Muscle of arm (tissue), 14 donors: ENCODE measurements around the gene ATMIN. TPM values are rescaled to one million over a fixed set of nuclear protein-coding genes. Genes with fewer than 3 reads are reported as not detected.

Experiments
- DNase-seq: peaks from one replicate; pipeline ENCODE4 v3.0.0-alpha.2; 2013
- long read RNA-seq, 11 donors: transcript quantifications; one replicate each; lab custom pipeline, GENCODE V29; 2026
- polyA plus RNA-seq, 12 donors: library from polyadenylated mRNA; unstranded; fragments of 120-200 nt; gene quantifications; one replicate each; pipeline ENCODE4 v1.2.1, GENCODE V29; 2013; ENCODE audit not compliant: insufficient read length in 12 of 12

The ATMIN gene, protein sequence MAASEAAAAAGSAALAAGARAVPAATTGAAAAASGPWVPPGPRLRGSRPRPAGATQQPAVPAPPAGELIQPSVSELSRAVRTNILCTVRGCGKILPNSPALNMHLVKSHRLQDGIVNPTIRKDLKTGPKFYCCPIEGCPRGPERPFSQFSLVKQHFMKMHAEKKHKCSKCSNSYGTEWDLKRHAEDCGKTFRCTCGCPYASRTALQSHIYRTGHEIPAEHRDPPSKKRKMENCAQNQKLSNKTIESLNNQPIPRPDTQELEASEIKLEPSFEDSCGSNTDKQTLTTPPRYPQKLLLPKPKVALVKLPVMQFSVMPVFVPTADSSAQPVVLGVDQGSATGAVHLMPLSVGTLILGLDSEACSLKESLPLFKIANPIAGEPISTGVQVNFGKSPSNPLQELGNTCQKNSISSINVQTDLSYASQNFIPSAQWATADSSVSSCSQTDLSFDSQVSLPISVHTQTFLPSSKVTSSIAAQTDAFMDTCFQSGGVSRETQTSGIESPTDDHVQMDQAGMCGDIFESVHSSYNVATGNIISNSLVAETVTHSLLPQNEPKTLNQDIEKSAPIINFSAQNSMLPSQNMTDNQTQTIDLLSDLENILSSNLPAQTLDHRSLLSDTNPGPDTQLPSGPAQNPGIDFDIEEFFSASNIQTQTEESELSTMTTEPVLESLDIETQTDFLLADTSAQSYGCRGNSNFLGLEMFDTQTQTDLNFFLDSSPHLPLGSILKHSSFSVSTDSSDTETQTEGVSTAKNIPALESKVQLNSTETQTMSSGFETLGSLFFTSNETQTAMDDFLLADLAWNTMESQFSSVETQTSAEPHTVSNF
- 10 to 100 TPM in 11 of 12 donors, not detected in 1; 30.0 to 42.1 (median 36.2) TPM for polyA plus RNA-seq
- long read RNA-seq, donor 1, full-length matches to known transcripts, result 18 of 75 reads
- long read RNA-seq, donor 1, partial matches to known transcripts, result 6 of 75 reads
- long read RNA-seq, donor 1, other reads (novel, unspliced or antisense), result 51 of 75 reads
- long read RNA-seq, donor 2, full-length matches to known transcripts, result 21 of 21 reads
- long read RNA-seq, donor 2, partial matches to known transcripts, result 0 of 21 reads
- long read RNA-seq, donor 2, other reads (novel, unspliced or antisense), result 0 of 21 reads
- long read RNA-seq, donor 3, full-length matches to known transcripts, result 7 of 7 reads
- long read RNA-seq, donor 3, partial matches to known transcripts, result 0 of 7 reads
- long read RNA-seq, donor 3, other reads (novel, unspliced or antisense), result 0 of 7 reads
- long read RNA-seq, donor 4, full-length matches to known transcripts, result 2 of 2 reads
- long read RNA-seq, donor 4, partial matches to known transcripts, result 0 of 2 reads
- long read RNA-seq, donor 4, other reads (novel, unspliced or antisense), result 0 of 2 reads
- long read RNA-seq, donor 5, full-length matches to known transcripts, result 23 of 23 reads
- long read RNA-seq, donor 5, partial matches to known transcripts, result 0 of 23 reads
- long read RNA-seq, donor 5, other reads (novel, unspliced or antisense), result 0 of 23 reads
- long read RNA-seq, donor 6, full-length matches to known transcripts, result 7 of 13 reads
- long read RNA-seq, donor 6, partial matches to known transcripts, result 6 of 13 reads
- long read RNA-seq, donor 6, other reads (novel, unspliced or antisense), result 0 of 13 reads
- long read RNA-seq, donor 7, full-length matches to known transcripts, result 5 of 5 reads
- long read RNA-seq, donor 7, partial matches to known transcripts, result 0 of 5 reads
- long read RNA-seq, donor 7, other reads (novel, unspliced or antisense), result 0 of 5 reads
- long read RNA-seq, donor 8, full-length matches to known transcripts, result 21 of 21 reads
- long read RNA-seq, donor 8, partial matches to known transcripts, result 0 of 21 reads
- long read RNA-seq, donor 8, other reads (novel, unspliced or antisense), result 0 of 21 reads
- long read RNA-seq, donor 9, full-length matches to known transcripts, result 9 of 9 reads
- long read RNA-seq, donor 9, partial matches to known transcripts, result 0 of 9 reads
- long read RNA-seq, donor 9, other reads (novel, unspliced or antisense), result 0 of 9 reads
- long read RNA-seq, donor 10, full-length matches to known transcripts, result 12 of 17 reads
- long read RNA-seq, donor 10, partial matches to known transcripts, result 5 of 17 reads
- long read RNA-seq, donor 10, other reads (novel, unspliced or antisense), result 0 of 17 reads
- long read RNA-seq, donor 11, full-length matches to known transcripts, result 13 of 13 reads
- long read RNA-seq, donor 11, partial matches to known transcripts, result 0 of 13 reads
- long read RNA-seq, donor 11, other reads (novel, unspliced or antisense), result 0 of 13 reads

DNA sequence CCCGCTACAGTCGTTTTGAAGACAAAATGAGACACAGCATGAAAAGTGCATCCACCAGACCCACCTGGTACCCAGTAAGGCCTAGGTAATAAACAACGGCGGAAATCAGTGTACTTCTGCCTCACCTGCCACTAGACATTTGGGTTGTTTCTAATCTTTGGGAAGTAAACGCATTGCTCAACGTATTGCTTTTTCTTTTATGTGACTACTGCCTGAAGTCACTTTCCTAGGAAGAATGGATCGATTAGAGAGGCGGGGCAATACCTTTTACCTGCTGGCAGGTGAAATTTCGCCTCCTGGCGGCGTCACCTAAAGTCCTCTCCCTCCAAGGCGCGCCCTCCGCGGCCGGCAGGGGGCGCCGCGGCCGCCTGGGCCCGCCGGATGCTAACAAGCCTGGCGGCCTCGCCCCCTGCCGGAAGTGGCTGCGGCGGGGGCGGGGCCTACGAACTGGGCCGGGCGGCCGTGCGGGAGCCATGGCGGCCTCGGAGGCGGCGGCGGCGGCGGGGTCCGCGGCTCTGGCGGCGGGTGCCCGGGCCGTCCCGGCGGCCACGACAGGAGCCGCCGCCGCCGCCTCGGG lies at the start of gene ATMIN:
Gene ATMIN (plus strand): TSS at position 445 of the 577 bp plus-strand sequence. CDS start 29 bp downstream, at position 474.
- DNase-seq, result peak; percentile 80

DNA sequence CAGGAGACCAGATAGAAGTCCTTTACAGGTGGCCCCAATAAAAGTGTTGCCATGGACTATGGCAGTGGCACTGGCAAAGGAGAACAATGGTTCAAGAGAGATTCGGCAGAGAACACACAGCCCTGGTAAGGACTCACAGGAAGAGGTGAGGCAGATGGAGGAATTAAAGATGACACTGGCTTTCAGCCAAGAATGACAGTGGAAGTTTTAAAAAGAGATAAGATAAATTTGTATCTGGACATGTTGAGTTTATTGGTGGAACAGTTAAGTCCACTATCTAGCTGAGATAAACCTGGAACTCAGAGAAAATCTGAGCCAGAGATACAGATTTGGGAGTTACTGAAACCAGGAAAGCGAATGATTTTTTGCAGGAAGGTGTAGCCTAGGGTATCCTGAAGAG lies 49.1 kb upstream of the ATMIN start:
- no peak for DNase-seq

DNA sequence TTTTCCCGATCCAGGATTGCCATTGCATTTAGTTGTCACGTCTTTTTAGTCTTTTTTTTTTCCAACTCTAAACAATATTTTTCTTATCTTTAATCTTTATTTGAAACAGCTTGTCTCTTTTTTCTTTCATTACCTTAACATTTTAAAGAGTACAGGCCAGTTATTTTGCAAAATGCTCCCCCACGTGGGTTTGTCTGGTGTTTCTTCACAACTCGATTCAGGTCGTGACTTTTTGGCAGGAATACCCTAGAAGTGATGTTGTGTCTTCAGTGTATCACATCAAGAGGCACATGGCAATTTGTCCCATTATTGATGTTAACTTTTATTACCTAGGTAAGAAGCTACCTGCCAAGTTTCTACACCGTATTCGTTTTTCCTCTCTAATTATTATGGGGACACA lies 46.9 kb upstream of the ATMIN start:
- DNase-seq, result no peak

DNA sequence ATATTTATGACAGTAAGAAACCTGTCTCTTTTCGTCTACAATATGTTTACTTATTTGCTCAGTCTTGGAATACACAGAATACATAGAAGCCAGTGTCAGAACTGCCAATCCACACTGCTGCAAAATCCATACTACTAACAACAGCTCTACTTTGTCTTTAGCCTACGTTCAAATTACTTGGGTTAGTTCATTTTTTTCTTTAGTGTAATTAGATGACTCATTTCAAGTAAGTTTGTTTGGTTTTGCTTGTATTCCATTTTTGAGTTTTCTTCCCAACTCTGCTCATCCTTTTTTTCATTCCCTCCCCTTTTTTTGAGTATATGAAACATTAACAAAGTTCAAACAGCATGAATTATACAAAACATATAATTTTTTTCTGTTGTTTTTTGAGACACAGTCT lies 45.8 kb upstream of the ATMIN start:
- DNase-seq, result no peak

DNA sequence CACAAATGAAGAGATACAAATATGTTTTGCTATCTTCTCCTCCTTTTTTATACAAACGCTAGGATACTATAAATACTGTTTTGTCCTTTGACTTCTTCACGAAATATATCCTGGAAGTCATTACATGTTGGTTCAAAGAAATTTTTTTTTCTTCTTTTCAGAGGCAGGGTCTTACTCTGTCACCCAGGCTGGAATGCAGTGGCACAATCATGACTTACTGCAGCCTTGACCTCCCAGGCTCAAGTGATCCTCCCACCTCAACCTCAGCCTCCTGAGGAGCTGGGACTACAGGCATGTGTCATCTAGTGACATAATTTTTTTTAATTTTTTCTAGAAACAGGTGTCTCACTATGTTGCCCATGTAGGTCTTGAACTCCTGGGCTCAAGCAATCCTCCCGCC lies 45.1 kb upstream of the ATMIN start:
- DNase-seq, result no peak

DNA sequence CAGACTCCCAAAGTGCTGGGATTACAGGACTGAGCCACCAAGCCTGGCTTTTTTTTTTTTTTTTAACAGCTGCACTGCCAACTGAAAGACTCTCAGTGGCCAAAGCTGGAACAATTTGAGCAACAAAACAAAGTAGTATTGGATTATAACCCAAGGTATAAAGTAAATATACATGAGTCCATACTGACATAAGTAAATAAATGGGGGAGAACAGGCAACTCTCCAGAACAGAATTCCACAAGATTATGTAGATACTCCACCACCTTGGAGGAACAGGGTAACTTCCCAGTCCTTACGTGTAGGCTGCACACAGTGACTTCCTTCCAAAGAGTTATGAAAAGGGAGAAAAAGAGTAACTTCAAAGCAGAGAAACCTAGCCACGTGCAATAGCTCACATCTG lies 44.7 kb upstream of the ATMIN start:
- DNase-seq, result no peak

DNA sequence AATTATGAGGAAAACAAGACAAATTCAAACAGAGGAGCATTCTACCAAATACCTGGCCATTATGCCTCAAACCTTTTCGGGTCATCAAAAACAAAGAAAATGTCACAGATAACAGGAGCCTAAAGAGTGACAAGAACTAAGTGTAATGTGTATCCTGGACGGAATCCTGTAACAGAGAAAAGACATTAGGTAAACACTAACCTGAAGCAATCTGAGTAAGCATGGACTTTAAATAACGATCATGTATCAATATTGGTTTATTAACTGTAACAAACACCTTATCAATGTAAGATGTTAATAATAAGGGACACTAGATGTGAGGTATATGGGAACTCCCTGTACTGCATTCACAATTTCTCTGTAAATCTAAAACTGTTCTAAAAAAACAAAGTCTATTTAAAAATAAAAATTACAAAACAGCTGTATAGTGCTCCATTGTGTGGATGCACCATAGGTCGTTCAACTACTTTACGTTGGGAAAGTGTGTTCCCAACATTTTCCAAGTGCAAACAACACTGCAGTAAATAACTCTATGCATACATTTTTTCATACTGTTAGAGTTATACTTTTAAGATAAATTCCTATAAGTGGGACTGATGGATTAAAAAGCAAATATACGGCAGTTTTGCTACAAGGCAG lies 43.7 kb upstream of the ATMIN start:
- no peak for DNase-seq

DNA sequence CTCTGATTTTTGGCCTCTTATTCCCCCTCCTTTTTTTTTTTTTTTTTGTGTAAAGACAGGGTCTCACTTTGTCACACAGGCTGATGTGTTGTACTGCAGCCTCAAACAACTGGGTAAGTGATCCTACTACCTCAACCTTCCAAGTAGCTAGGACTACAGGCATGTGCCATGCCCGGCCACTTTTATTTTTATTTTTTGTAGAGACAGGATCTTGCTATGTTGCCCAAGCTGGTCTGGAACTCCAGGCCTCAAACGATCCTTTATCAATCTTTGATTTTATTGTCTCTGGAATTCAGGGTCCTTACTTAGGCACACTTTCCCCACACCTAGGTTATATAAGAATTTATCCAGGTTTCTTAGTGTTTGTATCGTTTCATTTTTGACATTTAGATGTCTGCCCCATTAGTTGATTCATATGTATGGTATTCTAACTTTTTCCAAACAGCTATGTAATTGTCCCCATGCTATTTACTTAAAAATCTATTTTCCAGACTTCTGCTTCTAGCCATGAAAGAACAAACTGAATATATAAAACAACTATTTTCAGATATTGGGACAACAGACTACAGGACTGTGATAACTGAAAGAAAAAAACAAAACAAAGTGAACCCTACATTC lies 42.9 kb upstream of the ATMIN start:
- no peak for DNase-seq

DNA sequence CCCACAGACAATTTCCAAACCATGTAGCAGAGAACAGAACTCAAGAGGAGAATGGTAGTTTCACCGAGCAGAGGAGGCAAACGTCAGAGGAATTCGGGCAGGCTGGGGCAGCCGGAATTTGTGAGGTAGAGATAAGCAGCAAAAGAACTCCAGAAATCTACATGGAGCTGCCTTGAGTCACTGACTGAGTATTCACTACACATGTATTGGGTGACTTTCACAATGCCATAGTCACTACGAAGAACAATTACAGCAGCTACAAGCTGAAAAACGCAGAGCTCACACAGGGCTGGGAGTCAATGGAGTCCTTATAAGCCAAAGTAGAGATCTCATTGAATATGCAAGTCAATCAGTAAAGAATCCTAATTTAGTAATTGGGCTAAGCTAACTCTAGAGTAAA lies 42.3 kb upstream of the ATMIN start:
- DNase-seq, result no peak

DNA sequence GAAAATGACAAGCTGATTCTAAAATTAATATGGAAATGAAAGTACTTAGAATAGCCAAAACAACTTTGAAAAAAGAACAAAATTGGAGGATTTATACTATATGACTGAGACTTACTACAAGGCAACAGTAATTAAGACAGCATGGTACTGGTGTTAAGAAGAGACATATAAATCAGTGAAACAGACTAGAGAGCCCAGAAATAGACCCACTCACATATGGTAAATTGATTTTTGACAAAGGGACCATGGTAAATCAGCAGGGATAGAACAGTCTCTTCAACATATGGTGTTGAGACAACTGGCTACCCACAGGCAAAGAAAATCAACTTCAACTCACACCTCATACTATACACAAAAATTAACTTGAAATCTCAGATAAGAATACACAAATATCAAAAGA lies 41.8 kb upstream of the ATMIN start:
- DNase-seq, result no peak

DNA sequence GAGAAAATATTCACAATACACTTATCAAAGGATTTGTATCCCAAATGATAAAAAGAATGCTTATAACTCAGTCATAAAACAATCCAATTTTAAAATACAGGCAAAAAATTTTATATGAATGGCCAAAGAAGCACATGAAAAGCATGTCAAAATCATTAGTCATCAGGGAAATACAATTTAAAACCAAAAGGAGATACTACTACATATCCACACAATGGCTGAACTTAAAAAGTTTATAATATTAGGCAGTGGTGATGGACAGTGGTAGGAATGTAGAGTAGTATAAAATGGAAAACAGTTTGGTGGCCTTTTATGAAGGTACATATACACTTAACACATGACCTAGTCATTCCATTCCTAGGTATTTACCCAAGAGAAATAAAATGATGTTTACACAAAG lies 41.2 kb upstream of the ATMIN start:
- DNase-seq, result no peak

DNA sequence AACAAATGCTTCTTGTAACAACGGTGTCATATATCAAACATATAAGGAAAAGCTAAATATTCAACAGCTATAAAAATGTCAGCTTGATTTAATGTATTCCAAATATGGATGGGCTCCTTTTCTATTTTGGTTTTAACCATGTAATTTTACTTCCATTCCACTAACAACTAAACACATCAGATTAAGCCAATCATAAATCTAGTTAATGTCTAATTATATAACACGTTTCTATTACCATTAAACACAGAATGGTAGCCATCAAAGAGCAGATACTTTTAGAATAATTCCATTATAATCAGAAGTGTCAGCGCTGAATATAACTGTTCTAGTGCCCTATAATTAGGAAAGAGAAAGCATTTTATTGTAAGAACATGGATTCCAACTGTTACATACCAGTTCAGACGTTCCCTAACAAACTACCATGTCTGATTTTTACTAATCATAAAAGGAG lies 38.9 kb upstream of the ATMIN start:
- no peak for DNase-seq

DNA sequence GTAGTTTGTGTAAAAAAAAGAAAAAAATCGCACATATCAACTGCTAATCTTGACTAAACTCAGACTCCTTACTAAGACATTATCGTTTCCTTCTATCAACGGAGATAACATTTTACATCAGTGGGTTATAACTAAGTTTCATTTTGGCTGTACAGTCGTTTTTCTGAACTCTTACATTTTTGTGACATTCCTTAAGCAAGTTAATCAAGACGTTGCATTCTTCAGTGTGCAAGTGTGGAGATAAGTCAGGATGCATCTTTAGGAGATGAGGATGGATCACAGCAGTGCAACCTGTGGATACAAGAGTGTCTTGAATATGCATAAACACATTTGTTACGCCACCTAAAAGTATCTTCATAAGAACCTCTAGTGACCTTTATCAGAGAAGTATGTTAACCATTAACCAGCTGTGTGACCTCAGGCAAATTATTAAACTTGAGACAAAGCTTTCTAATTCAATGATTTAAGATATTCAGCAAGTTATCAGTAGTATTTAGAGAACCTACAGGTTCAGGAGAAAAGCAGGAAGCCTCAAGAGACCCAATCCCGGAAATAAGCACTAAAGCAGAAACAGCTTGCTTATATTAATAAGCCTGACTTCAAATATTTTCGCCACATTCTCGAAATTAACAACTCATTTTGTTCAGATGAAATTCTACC lies 38.4 kb upstream of the ATMIN start:
- no peak for DNase-seq

DNA sequence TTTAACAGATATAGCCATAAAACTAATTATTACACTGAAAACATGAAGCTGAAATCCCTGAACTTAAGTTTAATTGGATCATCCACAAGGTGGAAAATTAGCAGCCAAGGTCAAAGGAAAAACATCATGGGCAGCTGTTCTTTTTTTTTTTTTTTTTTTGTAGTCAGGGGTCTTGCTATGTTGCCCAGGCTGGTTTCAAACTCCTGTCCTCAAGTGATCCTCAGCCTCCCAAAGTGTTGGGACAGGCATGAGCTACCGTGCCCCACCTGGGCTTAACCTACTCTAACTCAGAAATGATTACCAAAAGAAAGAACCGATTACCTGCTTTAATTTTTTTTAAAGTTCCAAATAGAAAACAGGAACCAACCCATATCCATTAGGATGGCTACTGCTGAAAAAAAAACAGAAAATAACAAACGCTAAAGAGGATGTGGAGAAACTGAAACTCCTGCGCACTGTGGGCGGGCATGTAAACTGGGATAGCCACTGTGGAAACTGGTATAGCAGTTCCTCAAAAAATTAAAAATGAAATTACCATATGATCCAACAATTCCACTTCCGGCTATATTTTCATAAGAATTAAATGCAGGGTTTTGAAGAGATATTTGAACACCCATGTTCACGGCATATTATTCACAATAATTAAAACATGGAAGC lies 37.5 kb upstream of the ATMIN start:
- DNase-seq, result no peak

DNA sequence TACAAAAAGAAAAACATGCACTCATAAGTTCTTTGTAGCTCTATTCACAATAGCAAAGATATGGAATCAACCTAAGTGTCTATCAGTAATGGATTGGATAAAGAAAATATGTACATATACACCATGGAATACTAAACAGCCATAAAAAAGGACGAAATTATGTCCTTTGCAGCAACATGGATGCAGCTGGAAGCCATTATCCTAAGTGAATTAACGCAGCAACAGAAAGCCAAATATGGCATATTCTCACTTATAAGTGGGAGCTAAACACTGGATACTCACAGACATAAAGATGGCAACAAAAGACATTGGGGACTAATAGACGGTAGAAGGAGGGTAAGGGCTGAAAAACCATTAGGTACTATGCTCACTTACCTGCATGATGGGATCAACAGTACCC lies 34.8 kb upstream of the ATMIN start:
- DNase-seq, result no peak

DNA sequence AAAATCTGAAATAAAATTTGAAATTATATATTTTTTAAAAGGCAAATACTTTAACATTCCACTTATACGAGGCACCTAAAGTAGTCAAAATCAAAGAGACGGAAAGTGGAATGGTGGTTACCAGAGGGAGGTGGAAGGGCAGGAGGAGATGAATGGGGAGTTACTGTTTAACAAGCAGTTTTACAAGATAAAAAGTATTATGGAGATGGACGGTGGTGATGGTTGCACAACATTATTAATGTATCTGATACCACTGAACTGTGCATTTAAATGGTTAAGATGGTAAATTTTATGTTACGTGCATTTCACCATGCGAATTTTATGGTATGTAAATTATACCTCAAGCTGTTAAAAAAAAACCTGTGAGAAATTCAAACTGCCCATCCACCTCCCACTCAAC lies 34.3 kb upstream of the ATMIN start:
- no peak for DNase-seq

DNA sequence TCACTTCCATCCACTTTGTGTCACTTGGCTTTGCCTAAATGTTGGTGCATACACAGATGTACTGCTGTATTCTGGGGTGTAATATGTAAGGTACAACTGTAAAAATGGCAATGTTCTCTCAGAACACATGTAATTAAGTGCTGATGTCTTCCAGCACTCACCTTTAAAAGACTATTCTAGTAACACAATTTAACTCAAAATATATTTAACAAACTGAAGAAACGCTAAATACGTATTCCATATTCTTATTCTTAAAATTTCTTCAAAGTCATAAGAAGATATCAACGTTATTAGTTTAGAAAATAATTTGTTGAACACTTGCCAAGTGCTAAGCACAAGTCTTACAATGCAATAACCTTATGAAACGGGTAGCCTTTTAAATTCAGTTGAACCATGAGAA lies 32.6 kb upstream of the ATMIN start:
- no peak for DNase-seq
